ENCODE data around the gene LPP.

The LPP gene

GRCh38 chr3:188196232-188196990 lies 42.5 kb downstream of the LPP start:
- no peak for DNase-seq (ENCODE audit: low read depth)

- no peak for DNase-seq (ENCODE audit: low read depth)
Measured at GRCh38 chr3:188197388-188197847, 43.5 kb downstream of the LPP start.

- DNase-seq (ENCODE audit: low read depth): no peak
Measured at GRCh38 chr3:188198001-188198400, 44.0 kb downstream of the LPP start.

GRCh38 chr3:188198760-188199327 lies 44.9 kb downstream of the LPP start:
- DNase-seq (ENCODE audit: low read depth): no peak

- DNase-seq (ENCODE audit: low read depth): no peak
Measured at GRCh38 chr3:188199386-188199785, 45.4 kb downstream of the LPP start.

GRCh38 chr3:188200481-188200880 lies 46.5 kb downstream of the LPP start:
- DNase-seq (ENCODE audit: low read depth): no peak

GRCh38 chr3:188202358-188203138 lies 48.6 kb downstream of the LPP start:
- no peak for DNase-seq (ENCODE audit: low read depth)

GRCh38 chr3:188204526-188204925 lies 50.6 kb downstream of the LPP start:
- no peak for DNase-seq (ENCODE audit: low read depth)

- no peak for DNase-seq (ENCODE audit: low read depth)
Measured at GRCh38 chr3:188205992-188206416, 52.0 kb downstream of the LPP start.

GRCh38 chr3:188206787-188207186 lies 52.8 kb downstream of the LPP start:
- DNase-seq (ENCODE audit: low read depth): no peak

GRCh38 chr3:188207941-188208515 lies 54.1 kb downstream of the LPP start:
- no peak for DNase-seq (ENCODE audit: low read depth)

- DNase-seq (ENCODE audit: low read depth): no peak
Measured at GRCh38 chr3:188208516-188208981, 54.6 kb downstream of the LPP start.

GRCh38 chr3:188209034-188209433 lies 55.1 kb downstream of the LPP start:
- DNase-seq (ENCODE audit: low read depth): no peak

- no peak for DNase-seq (ENCODE audit: low read depth)
Measured at GRCh38 chr3:188209740-188210139, 55.8 kb downstream of the LPP start.

GRCh38 chr3:188211476-188211875 lies 57.5 kb downstream of the LPP start:
- DNase-seq (ENCODE audit: low read depth): no peak

GRCh38 chr3:188212308-188212969 lies 58.5 kb downstream of the LPP start:
- DNase-seq (ENCODE audit: low read depth): peak; percentile 55

GRCh38 chr3:188214442-188214841 lies 60.5 kb downstream of the LPP start:
- no peak for DNase-seq (ENCODE audit: low read depth)

- no peak for DNase-seq (ENCODE audit: low read depth)
Measured at GRCh38 chr3:188215129-188215528, 61.2 kb downstream of the LPP start.

- no peak for DNase-seq (ENCODE audit: low read depth)
Measured at GRCh38 chr3:188217011-188217463, 63.1 kb downstream of the LPP start.

GRCh38 chr3:188217726-188218125 lies 63.8 kb downstream of the LPP start:
- DNase-seq (ENCODE audit: low read depth): no peak

GRCh38 chr3:188218603-188219002 lies 64.6 kb downstream of the LPP start:
- no peak for DNase-seq (ENCODE audit: low read depth)

- DNase-seq (ENCODE audit: low read depth): no peak
Measured at GRCh38 chr3:188219147-188219546, 65.2 kb downstream of the LPP start.

Data from non-pigmented ciliary epithelial cell (primary cell).